Activated naive CD8-positive, alpha-beta T cell treated with anti-CD3 and anti-CD28 coated beads, Interleukin-2, amount 50 U/mL, for 16 hours (primary cell): ENCODE measurements around the gene HEATR5A.

Experiments
- DNase-seq: peaks from one replicate; pipeline ENCODE4 v3.0.0-alpha.2; 2020; ENCODE audit warnings: low read depth, low spot score

HEATR5A gene

DNA sequence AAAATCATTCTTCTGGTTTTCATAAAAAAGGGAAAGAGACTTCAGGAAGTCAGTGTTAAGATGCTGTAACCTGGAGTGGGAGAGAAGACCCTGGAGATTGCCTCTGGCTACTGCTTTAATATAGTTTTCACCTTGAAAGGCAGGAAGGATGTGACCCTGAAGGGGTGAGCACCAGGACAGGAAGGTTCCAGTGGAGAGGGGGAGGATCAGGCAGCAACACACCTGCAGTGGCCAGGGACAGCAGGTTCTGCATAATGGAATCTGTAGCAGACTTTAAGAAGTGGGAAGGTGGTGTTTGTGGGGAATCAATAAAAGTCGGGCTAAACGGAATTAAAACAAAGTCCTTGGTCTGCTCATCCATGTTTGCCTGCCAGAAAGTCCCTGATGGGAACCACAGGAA is 6.3 kb upstream of the HEATR5A start:
- no peak for DNase-seq

GRCh38 chr14:31425905-31426304 is 5.6 kb upstream of the HEATR5A start:
- DNase-seq: no peak

- DNase-seq: no peak
Measured at GRCh38 chr14:31421200-31421599, 850 bp upstream of the HEATR5A start.

- DNase-seq: no peak
Measured at GRCh38 chr14:31419967-31420318, 407 bp downstream of the HEATR5A start.

DNA sequence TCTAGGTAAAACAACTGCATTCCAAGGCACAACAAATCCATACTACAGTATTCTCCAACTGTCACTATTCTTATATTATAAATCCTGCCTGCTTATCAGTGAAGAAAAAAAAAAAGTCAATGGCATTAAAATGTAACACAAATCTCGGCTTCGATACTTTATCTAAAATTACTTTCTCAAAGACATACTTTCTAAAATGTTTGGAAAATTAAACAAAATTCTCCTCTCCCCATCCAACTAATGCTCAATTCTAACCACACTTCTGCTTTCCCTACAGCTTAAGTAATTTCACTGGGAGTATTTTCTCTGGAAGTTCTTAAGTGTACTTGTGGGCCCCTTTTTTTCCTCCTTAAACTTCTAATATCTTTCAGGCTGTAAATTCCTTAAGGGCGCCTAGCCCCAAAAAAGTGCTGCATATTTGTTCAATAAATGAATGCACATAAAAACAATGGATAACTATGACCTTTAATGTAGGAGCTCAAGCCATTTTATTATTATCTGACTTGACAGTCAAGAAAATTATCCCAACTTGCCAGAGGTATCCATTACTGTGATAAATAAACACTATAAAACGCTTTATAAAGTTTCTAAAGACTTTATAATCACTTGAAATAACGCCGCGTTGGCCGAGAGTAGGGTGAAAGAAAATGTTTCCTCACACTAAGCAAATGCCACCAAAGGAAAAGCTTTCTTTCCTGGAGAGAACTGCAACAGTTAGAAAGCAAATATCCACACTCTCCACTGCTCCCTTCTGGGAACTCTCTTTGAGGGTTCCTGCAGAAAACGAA is 977 bp downstream of the HEATR5A start:
- no peak for DNase-seq

GRCh38 chr14:31418440-31418839 is 1.9 kb downstream of the HEATR5A start:
- DNase-seq: no peak

- no peak for DNase-seq
Measured at GRCh38 chr14:31414190-31414833, 6.0 kb downstream of the HEATR5A start.

GRCh38 chr14:31411218-31411727 is 9.1 kb downstream of the HEATR5A start:
- no peak for DNase-seq

- DNase-seq: no peak
Measured at GRCh38 chr14:31410048-31410650, 10.2 kb downstream of the HEATR5A start.

GRCh38 chr14:31408421-31408820 is 11.9 kb downstream of the HEATR5A start:
- no peak for DNase-seq

DNA sequence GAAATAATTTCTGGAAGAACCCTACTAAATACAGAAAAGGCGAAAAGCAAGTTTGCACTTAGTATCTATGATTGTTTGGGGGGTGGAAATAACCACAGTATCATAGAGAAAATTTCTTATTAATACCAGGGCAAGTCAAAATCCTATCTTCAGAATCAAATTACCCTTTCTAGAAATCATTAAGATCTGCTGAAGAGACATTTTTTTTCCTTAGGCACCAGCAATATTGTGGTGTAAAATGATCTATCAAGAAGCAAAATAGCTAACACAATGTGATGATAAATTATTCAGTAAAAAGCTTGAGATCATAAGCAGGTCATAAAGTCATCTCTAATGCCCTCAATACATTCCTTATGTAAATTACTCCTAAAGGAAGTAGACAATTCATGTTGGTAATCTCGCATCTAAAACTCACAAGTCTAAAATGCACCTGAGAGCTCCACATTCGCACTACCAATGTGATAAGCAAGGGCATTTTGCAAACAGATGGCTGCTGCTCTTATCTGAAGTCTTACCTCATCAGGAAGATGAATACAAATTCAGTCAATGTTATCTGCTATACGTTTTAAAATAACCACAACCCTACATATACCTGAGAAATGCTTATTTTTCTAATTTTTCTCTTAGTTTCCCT is 14.6 kb downstream of the HEATR5A start:
- DNase-seq: no peak

DNA sequence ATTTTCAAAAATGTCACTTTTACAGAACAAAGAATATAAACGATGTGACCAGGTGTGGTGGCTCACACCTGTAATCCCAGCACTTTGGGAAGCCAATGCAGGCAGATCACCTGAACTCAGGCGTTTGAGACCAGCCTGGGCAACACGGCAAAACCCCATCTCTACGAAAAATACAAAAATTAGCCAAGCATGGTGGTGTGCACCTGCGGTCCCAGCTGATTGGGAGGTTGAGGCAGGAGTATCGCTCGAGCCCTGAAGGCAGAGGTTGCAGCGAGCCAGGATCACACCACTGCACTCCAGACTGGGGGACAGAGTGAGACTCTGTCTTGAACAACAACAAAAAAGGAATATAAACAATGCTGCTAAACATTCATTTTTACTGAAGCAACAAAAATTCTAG is 15.2 kb downstream of the HEATR5A start:
- no peak for DNase-seq

GRCh38 chr14:31403707-31404106 is 16.6 kb downstream of the HEATR5A start:
- DNase-seq: no peak

DNA sequence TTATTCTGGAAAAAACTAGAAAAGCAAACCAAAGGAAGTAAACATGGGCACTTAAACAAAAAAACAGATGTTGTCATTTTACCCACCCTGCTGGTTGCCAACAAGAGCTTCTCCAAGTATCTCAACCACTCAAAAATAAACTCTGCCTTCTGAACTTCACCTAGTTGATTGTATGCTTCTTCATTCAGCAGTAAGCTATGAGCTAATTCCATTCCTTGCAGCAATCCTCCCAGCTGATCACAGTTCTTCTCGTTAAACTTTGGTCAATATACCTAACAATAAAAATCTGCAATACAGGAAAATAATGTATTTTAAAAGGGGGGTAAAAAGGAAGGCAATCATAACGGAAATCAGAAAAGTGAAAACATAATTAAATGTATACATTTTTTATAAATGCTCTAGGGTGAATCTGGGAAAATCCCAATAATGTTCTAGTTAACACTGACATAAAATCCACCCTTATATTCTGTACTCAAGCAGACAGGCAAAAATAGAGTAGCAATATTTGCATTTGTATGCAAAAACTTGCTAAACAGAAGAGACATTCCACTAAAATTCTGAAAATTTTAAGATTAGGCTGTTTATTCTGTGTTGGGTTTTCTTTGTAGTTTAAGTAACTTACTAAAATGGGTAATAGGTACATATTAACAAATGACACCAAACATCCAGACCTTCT is 17.4 kb downstream of the HEATR5A start:
- no peak for DNase-seq

GRCh38 chr14:31401369-31401932 is 18.9 kb downstream of the HEATR5A start:
- DNase-seq: no peak

- no peak for DNase-seq
Measured at GRCh38 chr14:31400031-31400638, 20.2 kb downstream of the HEATR5A start.

GRCh38 chr14:31395572-31396205 is 24.7 kb downstream of the HEATR5A start:
- DNase-seq: no peak

DNA sequence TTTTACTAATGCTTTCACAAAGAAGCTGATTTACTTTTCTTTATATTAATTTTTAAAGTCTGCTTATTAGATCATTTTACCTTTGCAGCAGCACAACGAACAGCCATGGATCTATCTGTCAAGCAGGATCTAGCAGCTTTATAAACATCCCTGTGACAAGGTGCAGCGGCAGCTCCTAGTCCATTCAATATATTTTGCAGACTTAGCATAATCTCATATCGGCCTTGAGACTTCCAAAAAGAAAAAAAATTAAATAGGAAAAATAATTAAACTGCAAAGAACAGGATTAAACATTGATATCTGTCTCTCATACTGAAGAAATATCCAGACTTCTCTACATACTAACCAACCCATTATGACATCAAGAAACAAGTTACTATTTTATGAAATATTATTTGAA is 25.2 kb downstream of the HEATR5A start:
- no peak for DNase-seq

- no peak for DNase-seq
Measured at GRCh38 chr14:31391977-31392503, 28.3 kb downstream of the HEATR5A start.

DNA sequence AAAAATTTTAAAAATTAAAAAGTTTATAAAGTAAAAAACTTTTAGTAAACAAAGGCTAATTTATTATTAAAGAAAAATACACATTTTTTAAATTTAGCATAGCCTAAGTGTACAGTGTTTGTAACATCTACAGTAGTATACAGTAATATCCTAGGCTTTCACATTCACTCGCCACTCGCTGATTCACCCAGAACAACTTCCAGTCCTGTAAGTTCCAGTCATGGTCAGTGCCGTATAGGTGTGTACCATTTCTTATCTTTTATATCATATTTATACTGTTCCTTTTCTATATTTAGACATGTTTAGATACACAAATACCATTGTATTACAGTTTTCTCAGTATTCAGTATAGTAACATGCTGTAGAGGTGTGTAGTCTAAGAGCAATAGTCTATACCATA is 28.9 kb downstream of the HEATR5A start:
- no peak for DNase-seq
